Large intestine (tissue), 3 donors: ENCODE results near the gene MMAB. TPM values are rescaled to one million over a fixed set of nuclear protein-coding genes. Genes with fewer than 3 reads are reported as not detected.

Experiments used
- DNase-seq, 2 donors: peaks; one replicate each; pipeline versions ENCODE4 v3.0.0 to v3.0.0-alpha.2; 2013
- H3K27ac ChIP-seq: one replicate; pipeline ENCODE4 v1.5.1; 2013; ENCODE audit warnings: low read length
- H3K27me3 ChIP-seq: 2 replicates; pipeline ENCODE4 v1.6.1; 2013; ENCODE audit warnings: low read length; ENCODE audit not compliant: control insufficient read depth, insufficient read depth
- H3K36me3 ChIP-seq: 2 replicates; pipeline ENCODE4 v1.6.1; 2013; ENCODE audit warnings: low read length; ENCODE audit not compliant: control insufficient read depth, insufficient read depth
- H3K4me1 ChIP-seq: one replicate; pipeline ENCODE4 v1.6.1; 2013; ENCODE audit warnings: low read length; ENCODE audit not compliant: control insufficient read depth, insufficient read depth
- H3K4me3 ChIP-seq: one replicate; pipeline ENCODE4 v1.5.1; 2013; ENCODE audit warnings: low read length
- H3K9me3 ChIP-seq: one replicate; pipeline ENCODE4 v1.6.1; 2013; ENCODE audit warnings: mild to moderate bottlenecking, low read depth, low read length, moderate library complexity; ENCODE audit not compliant: control insufficient read depth
- WGBS: methylation state at CpG from one replicate; pipeline ENCODE4 v1.1.5; 2013; ENCODE audit warnings: low lambda C conversion rate; ENCODE audit not compliant: insufficient coverage; 5-methylcytosine and 5-hydroxymethylcytosine counted together
- polyA plus RNA-seq: library from polyadenylated mRNA; unstranded; fragments of 120-200 nt; gene quantifications from one replicate; pipeline ENCODE4 v1.2.1, GENCODE V29; 2013

Gene MMAB
- polyA plus RNA-seq, 1 donor, result 30.3 TPM

- H3K4me3 ChIP-seq, result no peak overlapping the region
- no CpG with 5 or more reads among the region's 8 CpGs for WGBS
- peaks cover 64% of the 10 kb centered on the region for H3K36me3 ChIP-seq
- no peaks in the 10 kb centered on the region for H3K9me3 ChIP-seq
- no peak overlapping the region for H3K27ac ChIP-seq
- no peak for DNase-seq
- no peaks in the 10 kb centered on the region for H3K27me3 ChIP-seq
- peaks cover 4% of the 10 kb centered on the region for H3K4me1 ChIP-seq
Measured at GRCh38 chr12:109578330-109578927, 5.1 kb upstream of the MMAB start.

- Histone ChIP-seq H3K4me1 (peaks cover 9% of the 10 kb centered on the region), H3K4me3 (no peak overlapping the region), H3K27me3 (no peaks in the 10 kb centered on the region), H3K36me3 (peaks cover 61% of the 10 kb centered on the region), H3K9me3 (no peaks in the 10 kb centered on the region), H3K27ac (no peak overlapping the region)
- DNase-seq, result no peak
- no CpG with 5 or more reads among the region's 1 CpG for WGBS
Measured at GRCh38 chr12:109577311-109577710, 4.0 kb upstream of the MMAB start.

- no peak overlapping the region for H3K27ac ChIP-seq
- WGBS, result no CpG with 5 or more reads among the region's 3 CpGs
- no peak overlapping the region for H3K4me3 ChIP-seq
- H3K27me3 ChIP-seq, result no peaks in the 10 kb centered on the region
- DNase-seq, result no peak
- peaks cover 51% of the 10 kb centered on the region for H3K36me3 ChIP-seq
- peaks cover 10% of the 10 kb centered on the region for H3K4me1 ChIP-seq
- H3K9me3 ChIP-seq, result no peaks in the 10 kb centered on the region
Measured at GRCh38 chr12:109575683-109576082, 2.4 kb upstream of the MMAB start.

- no CpG with 5 or more reads among the region's 13 CpGs for WGBS
- Histone ChIP-seq H3K36me3 (peaks cover 46% of the 10 kb centered on the region), H3K4me1 (peaks cover 10% of the 10 kb centered on the region), H3K27ac (no peak overlapping the region), H3K27me3 (no peaks in the 10 kb centered on the region), H3K9me3 (no peaks in the 10 kb centered on the region), H3K4me3 (peak overlapping the region; percentile 82)
- no peak for DNase-seq
Measured at GRCh38 chr12:109573914-109574244, 575 bp upstream of the MMAB start.

GRCh38 chr12:109572506-109572845 is 828 bp downstream of the MMAB start:
- no peaks in the 10 kb centered on the region for H3K27me3 ChIP-seq
- WGBS, result no CpG with 5 or more reads among the region's 3 CpGs
- H3K4me3 ChIP-seq, result peak overlapping the region; percentile 82
- no peaks in the 10 kb centered on the region for H3K9me3 ChIP-seq
- H3K36me3 ChIP-seq, result peaks cover 44% of the 10 kb centered on the region
- H3K27ac ChIP-seq, result peak overlapping the region; percentile 82
- DNase-seq, result no peak
- peaks cover 10% of the 10 kb centered on the region for H3K4me1 ChIP-seq

- peaks cover 10% of the 10 kb centered on the region for H3K4me1 ChIP-seq
- peaks cover 42% of the 10 kb centered on the region for H3K36me3 ChIP-seq
- H3K9me3 ChIP-seq, result no peaks in the 10 kb centered on the region
- no peak overlapping the region for H3K27ac ChIP-seq
- no peak overlapping the region for H3K4me3 ChIP-seq
- no peaks in the 10 kb centered on the region for H3K27me3 ChIP-seq
- WGBS, result no CpG with 5 or more reads among the region's 5 CpGs
- no peak for DNase-seq
Measured at GRCh38 chr12:109571773-109572505, 1.4 kb downstream of the MMAB start.

- 86% methylated on average over 1 of the region's 7 CpGs for whole genome bisulfite sequencing
- H3K27me3 ChIP-seq, result no peaks in the 10 kb centered on the region
- peaks cover 58% of the 10 kb centered on the region for H3K36me3 ChIP-seq
- no peaks in the 10 kb centered on the region for H3K9me3 ChIP-seq
- no peak overlapping the region for H3K4me3 ChIP-seq
- H3K4me1 ChIP-seq, result peaks cover 6% of the 10 kb centered on the region
- no peak overlapping the region for H3K27ac ChIP-seq
- no peak for DNase-seq
Measured at GRCh38 chr12:109568486-109568885, 4.8 kb downstream of the MMAB start.

- H3K9me3 ChIP-seq, result no peaks in the 10 kb centered on the region
- peaks cover 63% of the 10 kb centered on the region for H3K36me3 ChIP-seq
- H3K4me3 ChIP-seq, result no peak overlapping the region
- peaks cover 6% of the 10 kb centered on the region for H3K4me1 ChIP-seq
- no peak overlapping the region for H3K27ac ChIP-seq
- no CpG with 5 or more reads among the region's 3 CpGs for WGBS
- DNase-seq, result no peak
- no peaks in the 10 kb centered on the region for H3K27me3 ChIP-seq
Measured at GRCh38 chr12:109567967-109568366, 5.3 kb downstream of the MMAB start.

GRCh38 chr12:109567296-109567695 is 6.0 kb downstream of the MMAB start:
- Histone ChIP-seq H3K4me1 (peaks cover under 1% of the 10 kb centered on the region), H3K9me3 (no peaks in the 10 kb centered on the region), H3K27me3 (no peaks in the 10 kb centered on the region), H3K4me3 (no peak overlapping the region), H3K27ac (no peak overlapping the region), H3K36me3 (peaks cover 70% of the 10 kb centered on the region)
- no peak for DNase-seq
- no CpG with 5 or more reads among the region's 10 CpGs for WGBS

- no CpG with 5 or more reads among the region's 8 CpGs for WGBS
- no peak for DNase-seq
- Histone ChIP-seq H3K9me3 (no peaks in the 10 kb centered on the region), H3K27me3 (no peaks in the 10 kb centered on the region), H3K27ac (no peak overlapping the region), H3K36me3 (peaks cover 75% of the 10 kb centered on the region), H3K4me1 (no peaks in the 10 kb centered on the region), H3K4me3 (no peak overlapping the region)
Measured at GRCh38 chr12:109566424-109566823, 6.9 kb downstream of the MMAB start.
